Measurements from ENCODE around the gene GLB1L3.

DNA sequence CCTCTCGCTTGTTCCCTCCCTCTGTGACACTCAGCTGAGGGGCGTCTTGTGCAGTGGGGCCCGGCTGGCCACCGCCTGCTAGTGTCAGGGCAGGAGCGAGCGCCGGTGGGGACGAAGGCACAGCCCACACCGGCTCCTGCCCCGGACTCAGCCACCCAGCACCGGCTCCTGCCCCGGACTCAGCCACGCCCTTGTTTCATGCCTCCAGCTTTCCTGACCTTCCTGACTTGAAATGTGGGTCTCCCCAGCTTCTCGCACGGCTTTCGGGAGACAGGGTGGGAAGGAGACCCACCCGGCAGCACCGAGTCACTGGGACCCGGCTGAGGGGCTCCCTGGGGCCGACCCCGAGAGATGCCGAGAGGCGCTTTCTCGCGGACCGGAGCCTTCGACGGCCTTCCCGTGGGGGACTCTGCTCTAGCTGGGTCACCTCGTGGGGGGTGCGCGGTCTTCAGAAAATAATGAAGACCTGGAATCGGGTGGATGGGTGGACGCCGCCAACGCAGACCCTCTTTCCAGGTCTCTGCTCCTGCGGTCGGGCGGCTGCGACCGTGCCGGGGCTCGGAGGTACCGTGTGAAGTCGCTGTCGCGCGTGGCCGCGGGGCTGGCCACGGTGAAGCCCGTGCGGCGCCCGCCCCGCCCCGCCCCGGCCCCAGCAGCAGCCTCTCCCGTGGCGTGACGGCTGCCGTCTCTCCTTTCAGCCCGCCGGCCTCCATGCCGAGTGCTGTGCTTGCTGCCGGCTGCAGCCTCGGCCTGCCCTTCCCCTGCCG, 65.8 kb downstream of the GLB1L3 start:
- TF ChIP-seq, protein P1, sequence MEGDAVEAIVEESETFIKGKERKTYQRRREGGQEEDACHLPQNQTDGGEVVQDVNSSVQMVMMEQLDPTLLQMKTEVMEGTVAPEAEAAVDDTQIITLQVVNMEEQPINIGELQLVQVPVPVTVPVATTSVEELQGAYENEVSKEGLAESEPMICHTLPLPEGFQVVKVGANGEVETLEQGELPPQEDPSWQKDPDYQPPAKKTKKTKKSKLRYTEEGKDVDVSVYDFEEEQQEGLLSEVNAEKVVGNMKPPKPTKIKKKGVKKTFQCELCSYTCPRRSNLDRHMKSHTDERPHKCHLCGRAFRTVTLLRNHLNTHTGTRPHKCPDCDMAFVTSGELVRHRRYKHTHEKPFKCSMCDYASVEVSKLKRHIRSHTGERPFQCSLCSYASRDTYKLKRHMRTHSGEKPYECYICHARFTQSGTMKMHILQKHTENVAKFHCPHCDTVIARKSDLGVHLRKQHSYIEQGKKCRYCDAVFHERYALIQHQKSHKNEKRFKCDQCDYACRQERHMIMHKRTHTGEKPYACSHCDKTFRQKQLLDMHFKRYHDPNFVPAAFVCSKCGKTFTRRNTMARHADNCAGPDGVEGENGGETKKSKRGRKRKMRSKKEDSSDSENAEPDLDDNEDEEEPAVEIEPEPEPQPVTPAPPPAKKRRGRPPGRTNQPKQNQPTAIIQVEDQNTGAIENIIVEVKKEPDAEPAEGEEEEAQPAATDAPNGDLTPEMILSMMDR (IDR thresholded peaks at IDR 0.05; ENCODE audit: insufficient read depth, low read length) = no peak
- TF ChIP-seq POLR2AphosphoS5 (IDR thresholded peaks at IDR 0.05; ENCODE audit: low read depth) (no peak), SPI1 (IDR thresholded peaks at IDR 0.05; ENCODE audit: borderline replicate concordance, low read depth) (no peak), GABPA (IDR thresholded peaks at IDR 0.05; ENCODE audit: low read depth) (no peak)

Data from HL-60 (cell line).